Measurements from ENCODE around the gene B4GALT4.

- TF ChIP-seq SMC3 (IDR thresholded peaks at IDR 0.05) (peak; percentile 35; the same call in 1 of the 3 replicates), CTCF (IDR thresholded peaks at IDR 0.05) (no peak), CEBPB (IDR thresholded peaks at IDR 0.05) (peak; percentile 94 to 98), SREBF2 (IDR thresholded peaks at IDR 0.05) (no peak), BCL3 (IDR thresholded peaks at IDR 0.05) (no peak), MAFK (IDR thresholded peaks at IDR 0.05; ENCODE audit: partially characterized antibody) (no peak), JUN (IDR thresholded peaks at IDR 0.05) (peak; percentile 54 to 75; a peak in 3 of 5 replicates)
These were observed 64.6 kb downstream of the B4GALT4 start for GRCh38 chr3:119175872-119176756.

Data from A549 (cell line).